H1 (cell line): ENCODE measurements around the gene UBA3. TPM values are rescaled to one million over a fixed set of nuclear protein-coding genes. Genes with fewer than 3 reads are reported as not detected.

ENCODE experiments used
- CTCF ChIA-PET: fragments of 300-600 bp; sonication (Branson Sonifier 250); formaldehyde crosslinking; loops from one replicate; lab custom pipeline; 2021; ENCODE audit not compliant: partially characterized antibody; lab: Charles Lee
- POLR2A ChIA-PET: fragments of 300-600 bp; sonication (Branson Sonifier 250); formaldehyde crosslinking; loops from one replicate; lab custom pipeline; 2021; ENCODE audit warnings: inconsistent platforms; ENCODE audit not compliant: partially characterized antibody; lab: Charles Lee
- DNase-seq, 2 experiments: peaks; one replicate each; pipeline versions ENCODE4 v3.0.0 to v3.0.0-alpha.2; 2010 to 2022; ENCODE audit warnings: low spot score in 2 of 2, low read depth in 1 of 2, mixed read lengths in 1 of 2
- FAIRE-seq: peaks from 2 replicates; lab custom pipeline; 2011; peaks lifted over from hg19 to GRCh38; lab: Jason Lieb, UNC
- H2AFZ ChIP-seq: 2 replicates; pipeline ENCODE4 v1.8.1; 2012; ENCODE audit warnings: low read length, inconsistent platforms
- H2AK5ac ChIP-seq: 2 replicates; pipeline ENCODE4 v1.6.1; 2013; ENCODE audit warnings: low read depth, low read length
- H2BK120ac ChIP-seq: replicated peaks from 2 replicates; pipeline ENCODE3; 2013; ENCODE audit warnings: low read depth, low read length, inconsistent platforms
- H2BK12ac ChIP-seq: 2 replicates; pipeline ENCODE4 v1.6.1; 2013; ENCODE audit warnings: low read depth, low read length
- H2BK15ac ChIP-seq: 2 replicates; pipeline ENCODE4 v1.6.1; 2013; ENCODE audit warnings: low read length
- H2BK20ac ChIP-seq: 2 replicates; pipeline ENCODE4 v1.6.1; 2013; ENCODE audit warnings: low read length
- H2BK5ac ChIP-seq: 2 replicates; pipeline ENCODE4 v1.6.1; 2013; ENCODE audit warnings: low read depth, low read length
- H3K14ac ChIP-seq: 2 replicates; pipeline ENCODE4 v1.6.1; 2013; ENCODE audit warnings: inconsistent platforms; ENCODE audit not compliant: insufficient read length
- H3K18ac ChIP-seq: 2 replicates; pipeline ENCODE4 v1.6.1; 2013; ENCODE audit warnings: low read length; ENCODE audit errors: extremely low read depth
- H3K23ac ChIP-seq: 2 replicates; pipeline ENCODE4 v1.6.1; 2013; ENCODE audit warnings: inconsistent platforms; ENCODE audit not compliant: insufficient read length
- H3K23me2 ChIP-seq: 2 replicates; pipeline ENCODE4 v1.6.1; 2013; ENCODE audit warnings: low read depth, low read length
- H3K27ac ChIP-seq: 2 replicates; pipeline ENCODE4 v1.6.1; 2011; ENCODE audit warnings: low read depth, low read length, inconsistent platforms
- H3K27me3 ChIP-seq, 4 experiments: replicated peaks in 1 of 4; 1 replicate in 1 of 4; 2 replicates in 3 of 4; pipeline versions ENCODE4 v1.6.1 to v1.8.1; 2011 to 2013; ENCODE audit warnings: low read length in 3 of 4, mild to moderate bottlenecking in 3 of 4, inconsistent platforms in 2 of 4, mixed read lengths in 2 of 4, moderate library complexity in 1 of 4; ENCODE audit not compliant: control insufficient read depth in 3 of 4, insufficient read depth in 3 of 4; ENCODE audit errors: extremely low read depth in 1 of 4
- H3K36me3 ChIP-seq, 4 experiments: 2 replicates each; pipeline versions ENCODE4 v1.6.1 to v1.8.1; 2011 to 2013; ENCODE audit warnings: mild to moderate bottlenecking in 4 of 4, low read length in 3 of 4, moderate library complexity in 2 of 4, control low read depth in 1 of 4, inconsistent platforms in 1 of 4; ENCODE audit not compliant: insufficient read depth in 4 of 4, control insufficient read depth in 2 of 4
- H3K4ac ChIP-seq: replicated peaks from 2 replicates; pipeline ENCODE3; 2013; ENCODE audit warnings: low read length, low read depth, mixed read lengths, inconsistent platforms; ENCODE audit not compliant: insufficient read length
- H3K4me1 ChIP-seq, 4 experiments: replicated peaks in 1 of 4; 1 replicate in 1 of 4; 2 replicates in 3 of 4; pipeline versions ENCODE4 v1.6.1 to v1.8.1; 2011 to 2013; ENCODE audit warnings: low read length in 3 of 4, inconsistent platforms in 2 of 4, mixed read lengths in 1 of 4; ENCODE audit not compliant: insufficient read depth in 4 of 4, control insufficient read depth in 3 of 4
- H3K4me2 ChIP-seq, 2 experiments: 2 replicates each; pipeline versions ENCODE4 v1.6.1 to v1.8.1; 2011 to 2013; ENCODE audit warnings: low read depth in 2 of 2, low read length in 2 of 2, control low read depth in 1 of 2, inconsistent platforms in 1 of 2, mild to moderate bottlenecking in 1 of 2; ENCODE audit not compliant: insufficient read depth in 1 of 2
- H3K4me3 ChIP-seq, 4 experiments: fragments of 200-600, 300-600 bp in 1 of 4; sonication (generic), shearing (Covaris generic), sonication (Bioruptor Twin) in 1 of 4; 2 replicates each; pipeline versions ENCODE4 v1.5.1 to v1.8.1; 2011 to 2016; ENCODE audit warnings: low read length in 4 of 4, low read depth in 3 of 4, control low read depth in 2 of 4, inconsistent platforms in 2 of 4, mild to moderate bottlenecking in 2 of 4, mixed read lengths in 1 of 4, moderate library complexity in 1 of 4; ENCODE audit not compliant: insufficient read depth in 2 of 4; ENCODE audit errors: extremely low read depth in 1 of 4
- H3K56ac ChIP-seq: replicated peaks from 2 replicates; pipeline ENCODE3; 2013; ENCODE audit warnings: low read depth, mild to moderate bottlenecking, mixed read lengths, low read length, inconsistent platforms; ENCODE audit not compliant: insufficient read length
- H3K79me1 ChIP-seq: 2 replicates; pipeline ENCODE4 v1.6.1; 2013; ENCODE audit warnings: low read depth, low read length, control low read depth
- H3K79me2 ChIP-seq, 2 experiments: 2 replicates each; pipeline versions ENCODE4 v1.6.1 to v1.8.1; 2012 to 2013; ENCODE audit warnings: low read length in 2 of 2, mild to moderate bottlenecking in 2 of 2, inconsistent platforms in 1 of 2; ENCODE audit not compliant: insufficient read depth in 2 of 2, control insufficient read depth in 1 of 2
- H3K9ac ChIP-seq, 4 experiments: replicated peaks in 1 of 4; 1 replicate in 1 of 4; 2 replicates in 3 of 4; pipeline versions ENCODE4 v1.6.1 to v1.8.1; 2011 to 2013; ENCODE audit warnings: low read depth in 3 of 4, low read length in 3 of 4, control low read depth in 2 of 4, mild to moderate bottlenecking in 2 of 4, moderate library complexity in 2 of 4, inconsistent platforms in 1 of 4; ENCODE audit errors: extremely low read depth in 1 of 4
- H3K9me3 ChIP-seq, 2 experiments: 2 replicates each; pipeline versions ENCODE4 v1.6.1 to v1.8.1; 2012 to 2013; ENCODE audit warnings: mild to moderate bottlenecking in 2 of 2, moderate library complexity in 2 of 2, control low read depth in 1 of 2, inconsistent platforms in 1 of 2, low read depth in 1 of 2, low read length in 1 of 2, mixed read lengths in 1 of 2; ENCODE audit not compliant: insufficient read depth in 2 of 2
- H4K20me1 ChIP-seq, 2 experiments: replicated peaks in 1 of 2; 2 replicates each; pipeline versions ENCODE3 to v1.8.1; 2011 to 2013; ENCODE audit warnings: inconsistent platforms in 2 of 2, low read length in 2 of 2, mild to moderate bottlenecking in 1 of 2; ENCODE audit not compliant: insufficient read depth in 2 of 2, control insufficient read depth in 1 of 2
- H4K5ac ChIP-seq: 2 replicates; pipeline ENCODE4 v1.6.1; 2013; ENCODE audit warnings: low read length, low read depth, mixed read lengths, inconsistent platforms; ENCODE audit not compliant: insufficient read length
- H4K8ac ChIP-seq: 2 replicates; pipeline ENCODE4 v1.8.0; 2013; ENCODE audit warnings: mild to moderate bottlenecking, moderate library complexity, low read length, inconsistent platforms; ENCODE audit not compliant: insufficient read depth; ENCODE audit errors: extremely low read depth
- H4K91ac ChIP-seq: replicated peaks from 2 replicates; pipeline ENCODE3; 2013; ENCODE audit warnings: low read length, mixed read lengths, inconsistent platforms; ENCODE audit not compliant: insufficient read length
- CBX5 ChIP-seq: fragments of 300-800, 300-1000 bp; sonication (generic); IDR thresholded peaks from 2 replicates; pipeline ENCODE4 v1.7.1; 2016; ENCODE audit warnings: antibody characterized with exemption, low read length, low read depth
- CBX8 ChIP-seq: fragments of 300-800, 300-1000 bp; sonication (generic); IDR thresholded peaks from 2 replicates; pipeline ENCODE4 v1.7.1; 2016; ENCODE audit warnings: low read depth, low read length, borderline replicate concordance
- CTBP2 ChIP-seq: IDR thresholded peaks from 2 replicates; pipeline ENCODE4 v1.7.0; 2011; ENCODE audit warnings: borderline replicate concordance, mild to moderate bottlenecking, moderate library complexity, mixed read lengths, low read length; ENCODE audit not compliant: insufficient read depth, insufficient read length
- WGBS, 2 experiments: shearing (Covaris generic) in 1 of 2; methylation state at CpG; one replicate each; pipeline versions ENCODE4 v1.1.6 to v1.1.7; 2013 to 2015; ENCODE audit warnings: low lambda C conversion rate in 2 of 2, mixed read lengths in 2 of 2, inconsistent platforms in 1 of 2, low coverage in 1 of 2, missing lambda C conversion rate in 1 of 2; ENCODE audit not compliant: insufficient replicate concordance in 2 of 2, insufficient coverage in 1 of 2, insufficient read length in 1 of 2; ENCODE audit errors: extremely low coverage in 1 of 2, missing lambda C conversion rate in 1 of 2; 5-methylcytosine and 5-hydroxymethylcytosine counted together
- polyA plus RNA-seq, 7 experiments: library from polyadenylated mRNA; depleted of rRNA in 3 of 7; stranded (reverse) in 5 of 7; unstranded in 2 of 7; fragments of >200 nt in 5 of 7; fragments of 200-250 nt in 2 of 7; gene quantifications; 1 replicate in 5 of 7; 2 replicates in 1 of 7; 4 replicates in 1 of 7; pipeline versions ENCODE4 v1.2.1 to v1.2.3, GENCODE V29; 2011 to 2013; ENCODE audit warnings: missing spikeins in 2 of 7, mixed read lengths in 2 of 7
- total RNA-seq: library from RNA; stranded (reverse); fragmentation: NEBNext Ultra II Directional; extraction: Animal tissue kit (Norgen Biotek cat#: 25700); gene quantifications from 2 replicates; pipeline ENCODE4 v1.2.1, GENCODE V29; 2021

Gene UBA3
- total and polyA plus RNA-seq, 2 of the 8 experiments (the other 6 are each of a cell fraction or from before 2014, with no cell fraction given): 40.8 to 97.8 TPM

DNA sequence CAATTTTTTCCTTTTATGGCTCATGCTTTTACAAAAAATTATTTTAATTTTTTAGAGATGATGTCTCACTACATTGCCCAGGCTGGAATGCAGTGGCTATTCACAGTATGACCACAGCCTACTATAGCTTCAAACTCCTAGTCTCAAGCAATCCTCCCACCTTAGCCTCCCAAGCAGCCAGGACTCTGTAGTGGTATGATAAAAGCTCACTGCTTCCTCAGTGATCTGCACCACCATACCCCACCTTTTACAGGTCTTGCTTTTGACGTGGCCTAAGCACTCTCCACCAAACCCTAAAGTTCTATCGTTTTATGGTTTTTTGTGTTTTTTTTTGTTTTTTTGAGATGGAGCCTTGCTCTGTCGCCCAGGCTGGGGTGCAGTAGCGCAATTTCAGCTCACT is 14.0 kb downstream of the UBA3 start:
- DNase-seq (no peak), FAIRE-seq (no peak)
- no peak for TF ChIP-seq CBX8
- no peak for TF ChIP-seq CBX5
- no peak for TF ChIP-seq CTBP2

More for the DNA sequence above, 14.0 kb downstream of the UBA3 start:
- Histone ChIP-seq H2BK12ac (no peak overlapping the region), H3K36me3 (peaks cover 4 to 28% (median 15%) of the 10 kb centered on the region in 4 experiments; a peak in 7 of 8 replicates), H3K27me3 (no peaks in the 10 kb centered on the region), H2BK5ac (no peak overlapping the region), H4K91ac (no peak overlapping the region), H3K23me2 (no peaks in the 10 kb centered on the region), H3K4me3 (no peak overlapping the region), H2AK5ac (no peak overlapping the region), H3K4me2 (no peak overlapping the region), H3K79me2 (no peaks in the 10 kb centered on the region), H4K8ac (no peak overlapping the region), H3K14ac (no peak overlapping the region), H2BK20ac (no peak overlapping the region), H3K4me1 (no peaks in the 10 kb centered on the region), H3K23ac (no peak overlapping the region), H3K9ac (no peak overlapping the region), H2AFZ (no peak overlapping the region), H3K79me1 (no peaks in the 10 kb centered on the region), H4K20me1 (no peaks in the 10 kb centered on the region), H3K27ac (no peak overlapping the region), H4K5ac (no peak overlapping the region), H3K9me3 (no peaks in the 10 kb centered on the region), H2BK120ac (no peak overlapping the region), H2BK15ac (no peak overlapping the region), H3K18ac (no peak overlapping the region), H3K56ac (no peak overlapping the region), H3K4ac (no peak overlapping the region)
- 55% methylated on average over 4 of the region's 4 CpGs; no CpG with 5 or more reads in 1 of the 2 experiments for WGBS, 2 experiments
- CTCF ChIA-PET: interaction anchor here (1.8 kb wide), 1 partner anchor 12 kb away, joined by 6 read pairs; no protein-coding TSS in a partner anchor
- POLR2A ChIA-PET: interaction anchor here (3.3 kb wide), 1 partner anchor 14 kb away, joined by 14 read pairs; the partner anchor contains the start of gene TMF1
